CD14-positive monocyte (primary cell): ENCODE measurements around the gene SOAT1. TPM values are rescaled to one million over a fixed set of nuclear protein-coding genes. Genes with fewer than 3 reads are reported as not detected.
A peak's percentile ranks its signal among the peaks of the same experiment; 100 is the strongest.

Source experiments
- DNase-seq, 3 donors: peaks; one replicate each; pipeline ENCODE4 v3.0.0-alpha.2; 2011 to 2022
- H2AFZ ChIP-seq: 2 replicates; pipeline ENCODE4 v1.6.0; 2012; ENCODE audit warnings: mild to moderate bottlenecking, low read depth, low read length, inconsistent platforms; ENCODE audit not compliant: insufficient read depth, poor library complexity, severe bottlenecking
- H3K27ac ChIP-seq, 2 donors: 1 replicate in 1 of 2; 2 replicates in 1 of 2; pipeline ENCODE4 v1.5.1; 2012 to 2013; ENCODE audit warnings: low read length in 2 of 2, control low read depth in 1 of 2, inconsistent platforms in 1 of 2, low read depth in 1 of 2, mild to moderate bottlenecking in 1 of 2
- H3K27me3 ChIP-seq, 2 donors: one replicate each; pipeline versions ENCODE4 v1.6.0 to v1.6.1; 2011 to 2013; ENCODE audit warnings: low read length in 2 of 2; ENCODE audit not compliant: control insufficient read depth in 2 of 2, insufficient read depth in 2 of 2
- H3K36me3 ChIP-seq, 2 donors: replicated peaks in 1 of 2; 1 replicate in 1 of 2; 2 replicates in 1 of 2; pipeline versions ENCODE4 v1.5.1 to v1.6.1; 2012 to 2013; ENCODE audit warnings: low read length in 2 of 2, control low read depth in 1 of 2, inconsistent platforms in 1 of 2, mild to moderate bottlenecking in 1 of 2; ENCODE audit not compliant: insufficient read depth in 2 of 2, control insufficient read depth in 1 of 2
- H3K4me1 ChIP-seq, 2 donors: 1 replicate in 1 of 2; 2 replicates in 1 of 2; pipeline versions ENCODE4 v1.5.1 to v1.6.1; 2012 to 2013; ENCODE audit warnings: low read length in 2 of 2, control low read depth in 1 of 2, inconsistent platforms in 1 of 2, mild to moderate bottlenecking in 1 of 2, moderate library complexity in 1 of 2; ENCODE audit not compliant: insufficient read depth in 2 of 2, control insufficient read depth in 1 of 2
- H3K4me2 ChIP-seq: replicated peaks from 2 replicates; pipeline ENCODE3; 2012; ENCODE audit warnings: low read length, moderate library complexity, mild to moderate bottlenecking; ENCODE audit not compliant: poor library complexity, severe bottlenecking; ENCODE audit errors: extremely low read depth
- H3K4me3 ChIP-seq, 3 experiments: fragments of 200-600 bp in 1 of 3; sonication (generic) in 1 of 3; replicated peaks in 1 of 3; 1 replicate in 2 of 3; 2 replicates in 1 of 3; pipeline ENCODE4 v1.5.1; 2011 to 2013; ENCODE audit warnings: low read length in 3 of 3, mild to moderate bottlenecking in 3 of 3, control low read depth in 2 of 3, low read depth in 2 of 3, inconsistent platforms in 1 of 3, moderate library complexity in 1 of 3
- H3K79me2 ChIP-seq: 2 replicates; pipeline ENCODE4 v1.6.0; 2012; ENCODE audit warnings: mild to moderate bottlenecking, control low read depth, inconsistent platforms, low read length, moderate library complexity; ENCODE audit not compliant: insufficient read depth
- H3K9ac ChIP-seq: 2 replicates; pipeline ENCODE4 v1.6.0; 2017; ENCODE audit warnings: low read length, mild to moderate bottlenecking; ENCODE audit not compliant: insufficient read depth, poor library complexity, severe bottlenecking
- H3K9me3 ChIP-seq, 2 donors: replicated peaks in 1 of 2; 1 replicate in 1 of 2; 2 replicates in 1 of 2; pipeline versions ENCODE4 v1.5.1 to v1.6.1; 2012 to 2013; ENCODE audit warnings: low read length in 2 of 2, control low read depth in 1 of 2; ENCODE audit not compliant: control insufficient read depth in 1 of 2, insufficient read depth in 1 of 2
- H4K20me1 ChIP-seq: 2 replicates; pipeline ENCODE4 v1.6.0; 2012; ENCODE audit warnings: mild to moderate bottlenecking, low read length, control low read depth, moderate library complexity; ENCODE audit not compliant: insufficient read depth
- H3K27ac Mint-ChIP-seq, 7 donors: one replicate each; pipeline ENCODE4 v1.8.0; 2020; ENCODE audit warnings: mild to moderate bottlenecking in 7 of 7, mixed read lengths in 7 of 7, moderate library complexity in 6 of 7, inconsistent platforms in 2 of 7
- H3K27me3 Mint-ChIP-seq, 3 donors: one replicate each; pipeline ENCODE4 v1.8.0; 2021 to 2022; ENCODE audit warnings: low read depth in 3 of 3, mild to moderate bottlenecking in 3 of 3, mixed read lengths in 3 of 3, moderate library complexity in 3 of 3, inconsistent platforms in 1 of 3
- H3K36me3 Mint-ChIP-seq, 2 donors: one replicate each; pipeline ENCODE4 v1.8.0; 2020; ENCODE audit warnings: mixed read lengths in 2 of 2, inconsistent platforms in 1 of 2, mild to moderate bottlenecking in 1 of 2
- H3K4me1 Mint-ChIP-seq: one replicate; pipeline ENCODE4 v1.8.0; 2020; ENCODE audit warnings: mild to moderate bottlenecking, mixed read lengths
- H3K4me3 Mint-ChIP-seq, 2 donors: one replicate each; pipeline ENCODE4 v1.8.0; 2020; ENCODE audit warnings: mild to moderate bottlenecking in 2 of 2, mixed read lengths in 2 of 2, moderate library complexity in 1 of 2
- H3K9me3 Mint-ChIP-seq, 7 donors: one replicate each; pipeline ENCODE4 v1.8.0; 2020 to 2022; ENCODE audit warnings: mixed read lengths in 7 of 7, mild to moderate bottlenecking in 6 of 7, moderate library complexity in 6 of 7, inconsistent platforms in 2 of 7
- WGBS: methylation state at CpG from one replicate; pipeline ENCODE4 v1.1.5; 2013; ENCODE audit warnings: missing lambda C conversion rate; ENCODE audit not compliant: insufficient coverage; 5-methylcytosine and 5-hydroxymethylcytosine counted together
- intact Hi-C, 2 donors: fragments of 100-400 bp; cut with micrococcal nuclease; formaldehyde crosslinking; loops; one replicate each; pipeline versions ENCODE4 v1.15.0 to v1.15.1; 2023
- polyA plus RNA-seq, 3 donors: library from polyadenylated mRNA; depleted of rRNA in 1 of 3; unstranded in 2 of 3; stranded (reverse) in 1 of 3; fragments of 300-500 nt in 2 of 3; fragments of >200 nt in 1 of 3; fragmentation: Illumina TruSeq in 2 of 3; gene quantifications; 1 replicate in 2 of 3; 2 replicates in 1 of 3; pipeline ENCODE4 v1.2.3, GENCODE V29; 2012 to 2021
- TF ChIP-seq, protein P1 (sequence below): fragments of 200-600 bp; IDR thresholded peaks from one replicate; pipeline ENCODE4 v1.8.0; 2022; ENCODE audit warnings: antibody characterized with exemption, mild to moderate bottlenecking

SOAT1 gene
- polyA plus RNA-seq, 3 donors = 15.8 to 158 (median 105) TPM

DNA sequence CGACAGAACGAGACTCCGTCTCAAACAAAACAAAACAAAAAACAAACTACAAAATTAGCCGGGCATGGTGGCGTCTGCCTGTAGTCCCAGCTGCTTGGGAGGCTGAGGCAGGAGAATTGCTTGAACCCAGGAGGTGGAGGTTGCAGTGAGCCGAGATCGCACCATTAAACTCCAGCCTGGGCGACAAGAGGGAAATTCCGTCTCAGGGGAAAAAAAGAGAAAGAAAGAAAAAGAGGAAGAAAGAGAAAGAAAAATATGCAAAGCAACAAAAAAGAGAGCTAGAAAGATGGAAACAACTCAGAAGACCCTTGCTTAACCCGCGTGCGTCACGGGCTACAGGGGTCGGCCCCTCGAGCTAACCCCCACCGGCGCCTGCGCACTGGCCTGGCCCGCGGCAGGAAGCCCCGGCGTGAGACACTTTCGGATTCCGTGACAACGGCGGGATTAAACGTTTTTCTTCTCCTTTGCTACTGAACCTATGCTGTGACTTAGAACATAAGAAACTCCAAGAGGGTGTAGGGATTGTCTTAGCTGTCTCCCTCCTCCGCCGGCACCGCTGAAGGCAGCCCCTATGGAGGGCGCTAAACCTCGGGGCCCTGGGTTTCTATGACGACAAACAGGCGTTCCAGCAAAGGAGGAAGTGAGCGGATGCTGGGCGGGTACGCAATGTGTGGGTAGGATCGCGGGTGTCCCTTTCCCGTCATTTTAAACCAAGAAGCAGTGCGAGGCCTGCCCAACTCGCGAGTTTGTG, 71.9 kb downstream of the SOAT1 start, which contains the start of gene AXDND1:
TSS of gene AXDND1 (plus strand) at position 630 of the 751 bp plus-strand sequence. CDS start 539 bp downstream, outside the sequence.
- Histone ChIP-seq H4K20me1 (no peaks in the 10 kb centered on the region), H3K9me3 (no peaks in the 10 kb centered on the region), H3K4me2 (peak within 1 kb of the TSS; percentile 90), H3K9ac (peak within 1 kb of the TSS; percentile 91), H2AFZ (peak within 1 kb of the TSS; percentile 86), H3K79me2 (no peaks in the 10 kb centered on the region), H3K4me3 (peak within 1 kb of the TSS; percentile 58 to 83 (median 77)), H3K27me3 (no peaks in the 10 kb centered on the region), H3K4me1 (peaks cover 11 to 14% of the 10 kb centered on the region in 2 donors), H3K27ac (peak within 1 kb of the TSS; percentile 99), H3K36me3 (no peaks in the 10 kb centered on the region)
- DNase-seq = peak; percentile 92 to 94 (median 93)
- peak within 1 kb of the TSS; percentile 89 to 98 for H3K4me3 Mint-ChIP-seq
- H3K36me3 Mint-ChIP-seq = no peaks in the 10 kb centered on the region
- intact Hi-C loops = loop anchor here (5.0 to 10.0 kb wide), 7 partner anchors 38 to 338 kb away; partner anchors contain the start of genes TOR3A (in 2 of the 2), ABL2 (in 1 of the 2), FAM20B (in 1 of the 2) and SOAT1 (in 1 of the 2)
- peaks cover 17% of the 10 kb centered on the region for H3K4me1 Mint-ChIP-seq
- H3K27me3 Mint-ChIP-seq = peaks cover 0 to 6% (median 1%) of the 10 kb centered on the region in 3 donors
- 0% methylated on average over 26 of the region's 43 CpGs for WGBS
- peak within 1 kb of the TSS; percentile 99 to 100 (median 100) for H3K27ac Mint-ChIP-seq
- peaks cover 0 to 2% (median 0%) of the 10 kb centered on the region in 7 donors for H3K9me3 Mint-ChIP-seq
- TF ChIP-seq, protein P1, sequence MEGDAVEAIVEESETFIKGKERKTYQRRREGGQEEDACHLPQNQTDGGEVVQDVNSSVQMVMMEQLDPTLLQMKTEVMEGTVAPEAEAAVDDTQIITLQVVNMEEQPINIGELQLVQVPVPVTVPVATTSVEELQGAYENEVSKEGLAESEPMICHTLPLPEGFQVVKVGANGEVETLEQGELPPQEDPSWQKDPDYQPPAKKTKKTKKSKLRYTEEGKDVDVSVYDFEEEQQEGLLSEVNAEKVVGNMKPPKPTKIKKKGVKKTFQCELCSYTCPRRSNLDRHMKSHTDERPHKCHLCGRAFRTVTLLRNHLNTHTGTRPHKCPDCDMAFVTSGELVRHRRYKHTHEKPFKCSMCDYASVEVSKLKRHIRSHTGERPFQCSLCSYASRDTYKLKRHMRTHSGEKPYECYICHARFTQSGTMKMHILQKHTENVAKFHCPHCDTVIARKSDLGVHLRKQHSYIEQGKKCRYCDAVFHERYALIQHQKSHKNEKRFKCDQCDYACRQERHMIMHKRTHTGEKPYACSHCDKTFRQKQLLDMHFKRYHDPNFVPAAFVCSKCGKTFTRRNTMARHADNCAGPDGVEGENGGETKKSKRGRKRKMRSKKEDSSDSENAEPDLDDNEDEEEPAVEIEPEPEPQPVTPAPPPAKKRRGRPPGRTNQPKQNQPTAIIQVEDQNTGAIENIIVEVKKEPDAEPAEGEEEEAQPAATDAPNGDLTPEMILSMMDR = no peak

DNA sequence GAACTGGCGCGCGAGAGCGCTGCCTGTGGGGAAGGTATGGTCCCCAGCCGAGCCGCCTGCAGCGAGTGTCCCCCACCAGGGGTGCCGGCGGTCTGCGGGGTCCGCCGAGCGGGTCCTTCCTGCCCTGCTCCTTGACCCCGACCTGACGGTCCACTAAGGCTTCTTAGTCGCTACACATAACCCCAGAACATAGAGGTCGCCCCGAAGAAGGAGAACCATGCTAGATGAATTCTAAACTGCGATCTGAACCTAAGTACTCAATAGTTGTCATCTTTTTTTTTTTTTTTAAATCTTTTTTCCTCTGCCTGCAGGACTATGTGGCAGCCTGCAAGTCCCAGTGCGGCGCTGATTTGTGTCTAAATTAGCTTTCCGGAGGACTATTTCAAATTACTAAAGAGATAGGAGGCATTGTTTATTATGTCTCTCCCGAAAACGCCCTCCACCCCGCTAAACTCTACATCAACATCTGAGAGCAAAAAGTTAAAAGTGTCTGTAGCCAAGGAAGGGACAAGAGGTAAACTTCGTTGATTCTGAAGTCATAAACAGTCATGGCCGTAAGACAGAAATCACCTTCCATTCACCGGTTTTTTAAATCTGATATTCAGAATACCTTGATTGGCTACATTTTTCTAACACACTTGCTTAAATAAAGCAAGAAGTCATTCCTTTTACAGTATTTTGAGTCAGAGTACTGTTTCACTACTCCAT, 72.7 kb downstream of the SOAT1 start:
- peak overlapping the region; percentile 99 to 100 (median 100) for H3K27ac Mint-ChIP-seq
- peaks cover 0 to 6% (median 1%) of the 10 kb centered on the region in 3 donors for H3K27me3 Mint-ChIP-seq
- WGBS = 2% methylated on average over 19 of the region's 28 CpGs
- Histone ChIP-seq H3K4me2 (peak overlapping the region; percentile 90), H3K79me2 (no peaks in the 10 kb centered on the region), H3K9me3 (no peaks in the 10 kb centered on the region), H3K4me1 (peaks cover 11 to 14% of the 10 kb centered on the region in 2 donors), H3K36me3 (no peaks in the 10 kb centered on the region), H3K27ac (peak overlapping the region; percentile 99), H3K4me3 (peak overlapping the region; percentile 58 to 83 (median 77)), H4K20me1 (no peaks in the 10 kb centered on the region), H2AFZ (peak overlapping the region; percentile 86), H3K9ac (peak overlapping the region; percentile 91), H3K27me3 (no peaks in the 10 kb centered on the region)
- peaks cover 16% of the 10 kb centered on the region for H3K4me1 Mint-ChIP-seq
- DNase-seq = peak in 2 of 3 donors; percentile 1 to 4
- TF ChIP-seq, protein P1 = no peak
- H3K36me3 Mint-ChIP-seq = no peaks in the 10 kb centered on the region
- peak overlapping the region; percentile 89 to 98 for H3K4me3 Mint-ChIP-seq
- intact Hi-C loops = loop anchor here (5.0 to 10.0 kb wide), 7 partner anchors 39 to 339 kb away; partner anchors contain the start of genes TOR3A (in 2 of the 2), ABL2 (in 1 of the 2), FAM20B (in 1 of the 2) and SOAT1 (in 1 of the 2)
- H3K9me3 Mint-ChIP-seq = peaks cover 0 to 2% (median 0%) of the 10 kb centered on the region in 7 donors
